HUDEP-2 (cell line): ENCODE results near the gene LRGUK.
"Not testable (repeated sequence)": the region's sequence is repeated elsewhere in the genome, so short reads cannot be mapped to it uniquely, and the experiment has no call there.

ENCODE experiments used
- DNase-seq, 76 experiments: peaks; one replicate each; lab custom pipeline; 2025; ENCODE audit not compliant: unreplicated experiment in 76 of 76; lab: John Stamatoyannopoulos, UW

The LRGUK gene

GRCh38 chr7:134295982-134296381, 168.8 kb downstream of the LRGUK start:
- DNase-seq = not testable (repeated sequence)

DNA sequence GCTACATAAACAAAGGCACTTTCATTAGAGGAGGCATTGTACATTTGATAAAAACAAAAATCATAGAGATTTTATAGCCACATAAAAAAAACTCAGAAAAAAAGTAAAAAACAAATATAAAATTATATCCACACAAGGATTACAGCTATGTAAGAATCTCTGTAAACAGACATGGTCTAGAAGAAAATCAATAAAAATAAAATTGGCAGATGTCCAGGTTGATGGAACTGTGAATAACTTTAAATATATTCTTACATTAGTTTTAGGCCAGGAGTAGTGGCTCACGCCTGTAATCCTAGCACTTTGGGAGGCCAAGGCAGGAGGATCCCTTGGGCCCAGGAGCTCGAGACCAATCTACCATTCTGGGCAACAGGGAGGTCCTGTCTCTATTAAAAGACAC, 170.3 kb downstream of the LRGUK start:
- no peak for DNase-seq

DNA sequence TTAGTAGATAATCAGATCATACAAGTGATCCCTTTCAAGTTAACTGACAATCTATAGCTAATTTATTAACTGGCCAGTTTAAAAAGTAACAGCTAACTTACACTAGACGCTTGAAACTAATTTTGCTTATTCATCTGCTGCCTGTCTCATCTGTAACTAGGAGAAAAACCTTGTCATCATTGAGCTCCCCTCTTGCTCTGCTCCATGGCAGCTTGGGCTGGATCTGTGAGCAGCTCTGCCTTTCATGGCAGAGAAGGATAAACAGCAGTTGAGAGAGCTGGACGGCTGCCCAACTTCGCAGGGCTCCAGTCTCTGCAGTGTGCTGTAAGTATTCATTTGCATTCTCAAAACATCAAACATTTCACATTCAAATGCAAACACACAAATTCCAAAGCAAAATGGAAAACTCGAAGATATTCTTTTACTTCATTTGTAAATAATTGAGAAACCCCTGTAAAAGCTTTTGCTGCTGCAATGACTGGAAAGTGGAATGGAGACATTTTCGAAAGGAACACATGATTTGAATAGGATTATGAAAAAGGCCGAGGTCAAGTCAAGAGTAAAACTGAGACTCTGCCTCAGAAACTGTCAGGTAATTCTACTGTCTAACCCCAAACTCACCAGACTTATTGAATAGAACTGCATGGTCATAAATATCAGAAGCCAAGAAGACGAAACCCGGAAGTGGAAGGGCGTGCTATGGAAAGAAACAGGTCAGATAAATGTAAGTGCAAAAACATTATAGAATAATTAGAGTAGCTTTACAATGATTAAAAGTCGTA, 172.0 kb downstream of the LRGUK start:
- no peak for DNase-seq

DNA sequence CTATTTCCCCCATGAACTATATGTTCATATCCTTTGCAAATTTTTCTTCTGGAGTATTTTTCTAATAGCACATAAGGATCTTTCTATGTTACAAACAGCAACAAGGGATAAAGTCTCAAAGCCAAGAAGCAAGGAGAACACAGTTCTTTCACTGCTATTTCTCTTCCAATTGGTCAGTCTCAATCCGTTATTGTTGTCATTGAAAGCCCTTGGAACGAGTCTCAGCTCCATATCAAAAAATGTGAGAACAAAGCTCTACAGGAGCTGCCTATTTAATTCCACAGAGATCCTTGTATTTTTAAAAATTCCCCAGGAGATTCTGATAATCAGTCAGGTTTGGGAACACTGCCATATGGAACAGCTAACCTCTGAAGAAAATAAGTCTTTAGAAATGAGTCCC, 173.8 kb downstream of the LRGUK start:
- no peak for DNase-seq

- DNase-seq = no peak
These were observed 174.5 kb downstream of the LRGUK start for GRCh38 chr7:134301592-134301991.

GRCh38 chr7:134302120-134302519, 175.0 kb downstream of the LRGUK start:
- DNase-seq = no peak

DNA sequence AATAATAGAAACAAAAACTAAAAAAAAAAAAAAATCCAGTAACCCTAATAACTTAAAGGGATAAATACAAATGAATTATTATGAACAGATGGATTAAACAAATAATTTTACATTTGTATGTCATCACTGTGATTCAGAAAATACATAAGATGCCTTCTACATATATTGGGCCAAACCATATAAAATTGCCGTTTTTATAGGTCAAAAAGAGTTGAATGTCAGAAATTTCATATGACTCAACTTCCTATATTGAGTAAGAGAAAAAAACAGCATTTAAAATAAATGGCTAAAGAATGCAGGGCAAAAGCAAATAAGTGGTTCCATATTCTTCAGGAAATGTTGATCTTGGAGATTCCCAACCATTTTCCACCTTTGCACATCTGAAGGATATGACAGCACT, 180.2 kb downstream of the LRGUK start:
- DNase-seq = no peak

DNA sequence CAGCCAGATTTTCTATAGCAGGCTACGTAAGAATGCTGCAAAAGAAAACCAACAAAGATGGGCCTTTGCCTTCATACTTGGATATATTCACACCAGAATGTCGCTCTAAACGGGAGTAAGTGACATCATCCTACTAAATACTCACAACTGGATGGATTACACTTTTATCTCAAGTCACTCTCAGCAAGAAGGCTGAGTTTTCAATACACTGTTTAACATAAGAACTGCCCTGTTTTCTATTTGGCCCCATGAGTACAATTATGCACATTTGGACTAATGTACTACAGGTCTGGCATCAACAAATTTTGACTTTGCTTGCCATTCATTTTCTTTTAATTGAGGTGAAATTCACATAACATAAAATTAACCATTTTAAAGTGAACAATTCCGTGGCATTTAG, 181.4 kb downstream of the LRGUK start:
- no peak for DNase-seq

DNA sequence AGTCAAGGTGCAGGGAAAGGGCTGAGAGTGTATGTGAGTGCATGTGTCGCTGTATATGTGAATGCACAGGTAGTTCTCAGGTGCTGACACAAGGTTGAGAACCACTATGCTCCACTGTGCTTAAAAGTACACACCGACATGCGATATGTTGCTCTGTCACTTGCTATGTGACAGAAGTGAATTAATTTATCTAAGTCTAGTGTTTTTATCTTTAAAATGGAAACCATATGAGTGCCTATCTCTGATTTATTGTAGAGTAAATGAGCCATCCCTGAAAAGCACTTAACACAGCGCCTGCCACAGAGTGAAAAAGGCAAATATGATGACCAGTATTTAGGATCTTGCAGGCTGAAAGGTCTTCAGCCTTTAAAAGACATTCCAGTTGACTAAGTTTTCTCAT, 184.7 kb downstream of the LRGUK start:
- DNase-seq = no peak

DNA sequence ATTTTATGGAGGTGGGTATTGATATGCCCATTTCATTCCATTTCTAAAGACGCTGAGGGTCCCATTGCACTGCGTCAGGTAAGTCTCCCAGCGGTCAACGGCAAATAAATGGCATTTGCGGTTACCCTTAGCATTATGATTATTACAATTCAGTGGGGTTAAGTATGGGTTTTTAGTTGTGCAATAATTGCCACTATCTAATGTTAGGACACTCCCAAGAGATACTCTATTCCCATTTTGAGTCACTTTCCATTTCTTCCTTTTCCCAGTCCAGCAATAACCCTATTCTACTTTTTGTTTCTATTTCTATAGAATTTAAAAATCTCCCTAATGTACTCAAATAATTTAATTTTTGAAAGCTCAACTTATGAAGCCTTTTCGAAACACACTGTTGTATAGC, 185.6 kb downstream of the LRGUK start:
- DNase-seq = no peak

DNA sequence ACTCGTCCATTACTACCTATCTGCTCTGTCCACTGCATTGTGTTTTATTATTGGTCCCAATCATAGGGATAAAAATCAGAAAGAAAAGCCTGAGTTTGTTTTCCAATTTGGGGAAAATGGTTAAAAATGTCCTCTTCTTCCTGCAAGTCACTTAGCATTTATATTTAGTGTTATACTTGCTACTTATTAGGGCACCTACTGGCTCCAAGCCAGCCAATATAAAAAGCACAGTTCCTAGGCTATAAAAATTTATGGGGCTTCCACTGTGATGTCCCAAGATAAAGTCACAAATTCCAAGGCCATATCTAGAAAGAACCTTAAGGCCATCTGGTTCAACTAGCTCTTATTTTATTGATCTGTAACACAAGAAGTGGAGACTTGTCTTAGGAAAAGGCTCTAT, 186.4 kb downstream of the LRGUK start:
- no peak for DNase-seq
